Upper lobe of left lung (tissue), 6 donors: ENCODE data around the gene PLXNA2. TPM values are rescaled to one million over a fixed set of nuclear protein-coding genes. Genes with fewer than 3 reads are reported as not detected.
A peak's percentile ranks its signal among the peaks of the same experiment; 100 is the strongest.

ENCODE experiments used
- ATAC-seq, 2 donors: fragments of 200-7000 bp; cut with Tn5 transposase; one replicate each; pipeline ENCODE4 v1.9.1; 2022; ENCODE audit warnings: mild to moderate bottlenecking in 2 of 2, moderate library complexity in 2 of 2; ENCODE audit not compliant: low FRiP score in 2 of 2
- DNase-seq, 2 donors: peaks; one replicate each; pipeline ENCODE4 v3.0.0-alpha.2; 2019 to 2020
- H3K27ac ChIP-seq, 4 donors: fragments of 200-600 bp; sonication (generic); one replicate each; pipeline ENCODE4 v1.5.1; 2016 to 2019
- H3K27me3 ChIP-seq, 4 donors: fragments of 200-600 bp; sonication (generic); one replicate each; pipeline ENCODE4 v1.5.1; 2017 to 2019
- H3K36me3 ChIP-seq, 4 donors: fragments of 200-600 bp; sonication (generic); one replicate each; pipeline ENCODE4 v1.5.1; 2016 to 2019
- H3K4me1 ChIP-seq, 4 donors: fragments of 200-600 bp; sonication (generic); one replicate each; pipeline ENCODE4 v1.5.1; 2018 to 2019
- H3K4me3 ChIP-seq, 4 donors: fragments of 200-600 bp; sonication (generic); one replicate each; pipeline ENCODE4 v1.5.1; 2017 to 2019; ENCODE audit warnings: mild to moderate bottlenecking in 2 of 4, moderate library complexity in 1 of 4
- H3K9me3 ChIP-seq, 4 donors: fragments of 200-600 bp; sonication (generic); one replicate each; pipeline ENCODE4 v1.5.1; 2018 to 2019
- CTCF ChIP-seq, 6 experiments: fragments of 450-650 bp in 4 of 6; fragments of 200-600 bp in 2 of 6; sonication (generic) in 2 of 6; IDR thresholded peaks; one replicate each; pipeline ENCODE4 v1.5.1; 2016 to 2019; ENCODE audit warnings: antibody characterized with exemption in 6 of 6
- EP300 ChIP-seq, 4 donors: sonication (generic); formaldehyde crosslinking; IDR thresholded peaks; one replicate each; pipeline ENCODE4 v1.5.1; 2017; ENCODE audit warnings: antibody characterized with exemption in 4 of 4, control low read depth in 2 of 4
- POLR2A ChIP-seq, 4 donors: fragments of 450-650 bp; IDR thresholded peaks; one replicate each; pipeline ENCODE4 v1.5.1; 2016 to 2017; ENCODE audit warnings: antibody characterized with exemption in 4 of 4, mild to moderate bottlenecking in 2 of 4
- POLR2AphosphoS5 ChIP-seq, 2 donors: sonication (generic); formaldehyde crosslinking; IDR thresholded peaks; one replicate each; pipeline ENCODE4 v1.5.1; 2017; ENCODE audit warnings: antibody characterized with exemption in 2 of 2
- WGBS, 2 donors: methylation state at CpG; one replicate each; pipeline ENCODE4 v1.1.5; 2017 to 2018; 5-methylcytosine and 5-hydroxymethylcytosine counted together
- total RNA-seq, 6 donors: library from RNA; depleted of rRNA in 4 of 6; stranded (reverse); fragments of >200 nt in 4 of 6; gene quantifications; one replicate each; pipeline versions ENCODE4 v1.1.0 to v1.2.1, GENCODE V29; 2016 to 2021
- donor health status: DM: no; HTN: no; CAD: no; lungs with moderate emphysema.
- donor health status: DM: no; HTN: yes; CAD: no; lungs with severe emphysema.

Gene PLXNA2
- total RNA-seq, 6 donors from 2014 or later, result 77.5 to 150 (median 101) TPM

DNA sequence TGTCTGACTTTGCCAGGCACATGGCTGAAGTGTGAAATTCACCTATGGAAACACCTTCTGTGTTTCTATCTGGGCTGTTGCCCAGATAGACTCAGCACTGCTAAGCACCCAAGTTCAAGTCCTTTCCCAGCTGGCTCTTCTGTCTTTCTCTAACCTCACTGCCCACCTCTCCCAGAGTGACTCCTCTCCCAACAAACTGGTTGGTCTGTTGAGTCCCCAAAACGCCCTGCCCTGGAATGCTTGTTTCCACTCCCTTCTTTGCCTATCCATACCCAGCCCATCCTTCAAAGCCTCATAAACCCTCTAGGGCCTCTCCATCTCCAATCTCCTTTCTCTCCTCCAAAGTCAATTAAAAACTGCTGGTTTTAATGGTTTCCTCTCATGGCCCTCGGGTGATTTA, 15.6 kb downstream of the PLXNA2 start:
- Histone ChIP-seq H3K27me3 (no peaks in the 10 kb centered on the region), H3K36me3 (peaks cover 0 to 3% (median 0%) of the 10 kb centered on the region in 4 donors), H3K9me3 (no peaks in the 10 kb centered on the region), H3K27ac (peak overlapping the region in 1 of 4 donors; percentile 63), H3K4me1 (peaks cover 72 to 88% (median 75%) of the 10 kb centered on the region in 4 donors), H3K4me3 (no peak overlapping the region)
- ATAC-seq, result no peak
- no peak for TF ChIP-seq CTCF (IDR thresholded peaks at IDR 0.05)
- no peak for TF ChIP-seq POLR2AphosphoS5 (IDR thresholded peaks at IDR 0.05)
- no peak for TF ChIP-seq EP300 (IDR thresholded peaks at IDR 0.05)
- TF ChIP-seq POLR2A (IDR thresholded peaks at IDR 0.05), result no peak
- WGBS, 2 donors, result 65 to 74% methylated on average over 2 of the region's 2 CpGs
- DNase-seq, result no peak

DNA sequence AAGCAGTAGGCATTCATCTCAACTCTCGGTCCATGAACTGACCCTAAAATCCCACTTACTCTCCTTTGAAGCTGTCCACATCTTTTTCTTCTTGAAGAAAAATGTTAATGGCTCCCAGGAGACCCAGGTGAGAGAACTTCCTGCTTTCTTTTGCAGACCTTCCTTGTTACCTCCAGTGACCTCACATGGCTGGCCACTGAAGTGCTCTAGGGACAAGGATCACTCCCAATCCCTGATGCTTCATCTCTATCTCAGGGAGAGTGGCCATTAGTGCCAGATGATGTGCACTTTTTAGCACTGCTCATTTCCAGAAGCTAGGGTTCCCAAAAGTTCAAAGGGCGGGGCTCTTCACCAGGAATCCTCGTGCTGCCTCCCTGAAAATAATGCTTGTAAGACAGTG, 16.2 kb downstream of the PLXNA2 start:
- no peak for DNase-seq
- H3K9me3 ChIP-seq, result no peaks in the 10 kb centered on the region
- peak overlapping the region; percentile 12 to 81 (median 53) for H3K27ac ChIP-seq
- H3K4me3 ChIP-seq, result no peak overlapping the region
- no peak for ATAC-seq
- H3K27me3 ChIP-seq, result no peaks in the 10 kb centered on the region
- no peak for TF ChIP-seq EP300 (IDR thresholded peaks at IDR 0.05)
- H3K4me1 ChIP-seq, result peaks cover 71 to 88% (median 72%) of the 10 kb centered on the region in 4 donors
- 75 to 95% methylated on average over 2 to 3 of the region's 3 CpGs for WGBS, 2 donors
- H3K36me3 ChIP-seq, result peaks cover 0 to 3% (median 0%) of the 10 kb centered on the region in 4 donors

GRCh38 chr1:208227366-208227765, 16.8 kb downstream of the PLXNA2 start:
- DNase-seq (no peak), ATAC-seq (peak in 1 of 2 donors; percentile 42)
- H3K27me3 ChIP-seq, result no peaks in the 10 kb centered on the region
- no peaks in the 10 kb centered on the region for H3K9me3 ChIP-seq
- 54 to 73% methylated on average over 4 of the region's 4 CpGs for WGBS, 2 donors
- H3K36me3 ChIP-seq, result peaks cover 0 to 6% (median 0%) of the 10 kb centered on the region in 4 donors
- no peak for TF ChIP-seq CTCF (IDR thresholded peaks at IDR 0.05)
- no peak for TF ChIP-seq POLR2AphosphoS5 (IDR thresholded peaks at IDR 0.05)
- no peak for TF ChIP-seq POLR2A (IDR thresholded peaks at IDR 0.05)
- TF ChIP-seq EP300 (IDR thresholded peaks at IDR 0.05), result no peak
- no peak overlapping the region for H3K4me3 ChIP-seq
- peaks cover 66 to 88% (median 71%) of the 10 kb centered on the region in 4 donors for H3K4me1 ChIP-seq
- H3K27ac ChIP-seq, result peak overlapping the region; percentile 12 to 81 (median 53)

DNA sequence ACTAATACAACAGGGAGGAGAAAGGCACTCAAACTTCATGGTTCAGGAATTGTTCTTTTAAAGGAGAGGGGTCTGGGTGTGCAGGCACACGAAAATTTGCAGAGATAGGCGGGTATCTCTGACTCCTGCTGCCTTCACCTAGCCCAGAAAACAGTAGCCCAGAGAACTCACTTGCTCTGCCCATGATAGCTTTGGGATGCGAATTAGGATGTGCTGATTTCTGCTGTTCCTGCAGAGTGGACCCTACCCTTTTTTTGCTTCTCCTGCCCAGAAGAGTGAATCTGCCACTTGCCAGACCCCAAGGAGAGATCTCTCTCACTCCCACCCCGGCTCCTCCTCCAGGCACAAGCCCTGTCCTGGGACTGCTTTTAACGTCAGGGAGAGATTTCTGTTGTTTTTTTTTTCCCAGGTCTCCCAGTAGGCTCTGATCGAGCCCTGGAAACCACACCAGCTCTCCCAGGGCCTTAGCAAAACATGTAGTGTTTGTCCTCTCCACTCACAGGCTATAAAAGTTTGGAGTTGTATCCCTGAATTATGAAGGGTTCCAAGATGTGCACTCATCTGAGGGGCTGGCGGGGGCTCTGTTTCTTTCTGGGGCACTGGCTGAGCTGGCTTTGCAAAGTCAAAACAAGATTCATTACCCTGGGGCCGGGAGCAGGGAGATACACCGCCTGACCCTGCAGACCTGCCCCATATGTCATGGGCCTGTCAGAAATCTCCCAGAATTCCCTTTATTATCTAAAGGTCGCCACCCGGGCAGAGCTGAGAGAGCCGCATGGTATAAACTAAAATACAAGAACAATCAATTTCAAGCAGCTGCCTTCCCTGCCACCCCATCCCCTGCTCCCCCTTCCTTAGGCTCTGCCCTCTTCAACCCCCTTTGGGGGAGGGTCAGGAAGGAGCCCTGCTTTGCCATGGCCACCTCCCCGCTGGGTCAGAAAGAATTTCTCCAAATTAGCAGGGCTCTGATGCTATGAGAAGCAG, 17.9 kb downstream of the PLXNA2 start:
- no peak for ATAC-seq
- H3K4me1 ChIP-seq, result peaks cover 66 to 88% (median 71%) of the 10 kb centered on the region in 4 donors
- TF ChIP-seq POLR2A (IDR thresholded peaks at IDR 0.05) (no peak), CTCF (IDR thresholded peaks at IDR 0.05) (no peak), EP300 (IDR thresholded peaks at IDR 0.05) (no peak), POLR2AphosphoS5 (IDR thresholded peaks at IDR 0.05) (no peak)

GRCh38 chr1:208224192-208224713, 19.9 kb downstream of the PLXNA2 start:
- peaks cover 0 to 6% (median 0%) of the 10 kb centered on the region in 4 donors for H3K36me3 ChIP-seq
- DNase-seq (no peak), ATAC-seq (no peak)
- WGBS, 2 donors, result 84% methylated on average over 10 of the region's 10 CpGs
- H3K27me3 ChIP-seq, result no peaks in the 10 kb centered on the region
- TF ChIP-seq CTCF (IDR thresholded peaks at IDR 0.05), result no peak
- no peak for TF ChIP-seq POLR2AphosphoS5 (IDR thresholded peaks at IDR 0.05)
- TF ChIP-seq EP300 (IDR thresholded peaks at IDR 0.05), result no peak
- TF ChIP-seq POLR2A (IDR thresholded peaks at IDR 0.05), result no peak
- H3K4me3 ChIP-seq, result no peak overlapping the region
- H3K27ac ChIP-seq, result peak overlapping the region in 1 of 4 donors; percentile 26
- peaks cover 70 to 88% (median 73%) of the 10 kb centered on the region in 4 donors for H3K4me1 ChIP-seq
- H3K9me3 ChIP-seq, result no peaks in the 10 kb centered on the region

More for the DNA sequence above, 17.9 kb downstream of the PLXNA2 start:
- H3K9me3 ChIP-seq, result no peaks in the 10 kb centered on the region
- H3K4me3 ChIP-seq, result no peak overlapping the region
- 59 to 64% methylated on average over 13 of the region's 13 CpGs for WGBS, 2 donors
- peaks cover 0 to 6% (median 0%) of the 10 kb centered on the region in 4 donors for H3K36me3 ChIP-seq
- H3K27me3 ChIP-seq, result no peaks in the 10 kb centered on the region
- peak overlapping the region in 3 of 4 donors; percentile 55 to 81 (median 63) for H3K27ac ChIP-seq
- DNase-seq, result no peak
